Vagina (tissue), 2 donors: Measurements from ENCODE around the gene CEP104. TPM values are rescaled to one million over a fixed set of nuclear protein-coding genes. Genes with fewer than 3 reads are reported as not detected.

Source experiments
- DNase-seq, 2 donors: peaks; one replicate each; pipeline ENCODE4 v3.0.0-alpha.2; 2017; ENCODE audit errors: extremely low spot score in 2 of 2
- H3K27ac ChIP-seq: fragments of 200-600 bp; sonication (generic); one replicate; pipeline ENCODE4 v1.5.1; 2019
- H3K27me3 ChIP-seq: fragments of 200-600 bp; sonication (generic); one replicate; pipeline ENCODE4 v1.5.1; 2019
- H3K36me3 ChIP-seq, 2 donors: fragments of 200-600 bp; sonication (generic); one replicate each; pipeline ENCODE4 v1.5.1; 2017 to 2019
- H3K4me1 ChIP-seq: fragments of 200-600 bp; sonication (generic); one replicate; pipeline ENCODE4 v1.5.1; 2019
- H3K4me3 ChIP-seq, 2 donors: fragments of 200-600 bp; sonication (generic); 1 replicate in 1 of 2; 2 replicates in 1 of 2; pipeline ENCODE4 v1.5.1; 2016 to 2019
- H3K9me3 ChIP-seq: fragments of 200-600 bp; sonication (generic); one replicate; pipeline ENCODE4 v1.5.1; 2019
- CTCF ChIP-seq, 3 experiments: fragments of 450-650 bp in 2 of 3; fragments of 200-600 bp in 1 of 3; sonication (generic) in 1 of 3; IDR thresholded peaks; one replicate each; pipeline ENCODE4 v1.5.1; 2017 to 2019; ENCODE audit warnings: antibody characterized with exemption in 3 of 3, mild to moderate bottlenecking in 2 of 3, moderate library complexity in 2 of 3
- POLR2A ChIP-seq, 2 donors: fragments of 450-650 bp; IDR thresholded peaks; one replicate each; pipeline ENCODE4 v1.6.1; 2017; ENCODE audit warnings: antibody characterized with exemption in 2 of 2, mild to moderate bottlenecking in 2 of 2, moderate library complexity in 2 of 2
- POLR2AphosphoS5 ChIP-seq, 2 donors: sonication (generic); formaldehyde crosslinking; IDR thresholded peaks; one replicate each; pipeline ENCODE4 v1.9.0; 2017; ENCODE audit warnings: antibody characterized with exemption in 2 of 2, mild to moderate bottlenecking in 2 of 2, low read depth in 1 of 2; ENCODE audit not compliant: insufficient read depth in 1 of 2
- intact Hi-C: fragments of 100-400 bp; cut with DNase I; formaldehyde crosslinking; loops from one replicate; pipeline ENCODE4 v1.15.1; 2023
- total RNA-seq: library from RNA; depleted of rRNA; stranded (reverse); fragments of >200 nt; gene quantifications from one replicate; pipeline ENCODE4 v1.2.3, GENCODE V29; 2016

The CEP104 gene
- total RNA-seq, 1 donor from 2014 or later: 62.9 TPM

GRCh38 chr1:3768811-3769390 is 88.1 kb downstream of the CEP104 start:
- H3K27me3 ChIP-seq: no peaks in the 10 kb centered on the region
- no peaks in the 10 kb centered on the region for H3K9me3 ChIP-seq
- intact Hi-C loops: no loop called here
- peaks cover 28% of the 10 kb centered on the region for H3K4me1 ChIP-seq
- DNase-seq: no peak
- no peak for TF ChIP-seq POLR2A (IDR thresholded peaks at IDR 0.05)
- TF ChIP-seq CTCF (IDR thresholded peaks at IDR 0.05): no peak
- TF ChIP-seq POLR2AphosphoS5 (IDR thresholded peaks at IDR 0.05; ENCODE audit: insufficient read depth in 1 of 2, low read depth in 1 of 2): no peak
- no peaks in the 10 kb centered on the region for H3K36me3 ChIP-seq
- no peak overlapping the region for H3K4me3 ChIP-seq
- no peak overlapping the region for H3K27ac ChIP-seq

GRCh38 chr1:3767328-3767925 is 89.6 kb downstream of the CEP104 start:
- intact Hi-C loops: no loop called here
- TF ChIP-seq CTCF (IDR thresholded peaks at IDR 0.05) (no peak), POLR2AphosphoS5 (IDR thresholded peaks at IDR 0.05; ENCODE audit: insufficient read depth in 1 of 2, low read depth in 1 of 2) (no peak), POLR2A (IDR thresholded peaks at IDR 0.05) (no peak)
- no peaks in the 10 kb centered on the region for H3K27me3 ChIP-seq
- no peak for DNase-seq
- no peaks in the 10 kb centered on the region for H3K9me3 ChIP-seq
- no peak overlapping the region for H3K4me3 ChIP-seq
- H3K27ac ChIP-seq: no peak overlapping the region
- no peaks in the 10 kb centered on the region for H3K36me3 ChIP-seq
- H3K4me1 ChIP-seq: peaks cover 14% of the 10 kb centered on the region

- H3K9me3 ChIP-seq: no peaks in the 10 kb centered on the region
- TF ChIP-seq POLR2A (IDR thresholded peaks at IDR 0.05) (no peak), CTCF (IDR thresholded peaks at IDR 0.05) (no peak), POLR2AphosphoS5 (IDR thresholded peaks at IDR 0.05; ENCODE audit: insufficient read depth in 1 of 2, low read depth in 1 of 2) (no peak)
These were observed 93.5 kb downstream of the CEP104 start for GRCh38 chr1:3763351-3764125.

GRCh38 chr1:3762873-3763228 is 94.2 kb downstream of the CEP104 start:
- TF ChIP-seq POLR2A (IDR thresholded peaks at IDR 0.05) (no peak), POLR2AphosphoS5 (IDR thresholded peaks at IDR 0.05; ENCODE audit: insufficient read depth in 1 of 2, low read depth in 1 of 2) (no peak), CTCF (IDR thresholded peaks at IDR 0.05) (no peak)
- Histone ChIP-seq H3K36me3 (no peaks in the 10 kb centered on the region), H3K4me3 (no peak overlapping the region), H3K27ac (no peak overlapping the region), H3K9me3 (no peaks in the 10 kb centered on the region), H3K4me1 (no peaks in the 10 kb centered on the region), H3K27me3 (no peaks in the 10 kb centered on the region)
- DNase-seq: no peak
- intact Hi-C loops: no loop called here

More at GRCh38 chr1:3763351-3764125, 93.5 kb downstream of the CEP104 start:
- no peaks in the 10 kb centered on the region for H3K27me3 ChIP-seq
- intact Hi-C loops: no loop called here
- H3K4me3 ChIP-seq: no peak overlapping the region
- H3K4me1 ChIP-seq: no peaks in the 10 kb centered on the region
- no peak for DNase-seq
- H3K27ac ChIP-seq: no peak overlapping the region
- no peaks in the 10 kb centered on the region for H3K36me3 ChIP-seq
